HG03457 (cell line): ENCODE results near the gene TIGAR.

Experiments used
- ATAC-seq: cut with Tn5 transposase; IDR thresholded peaks from one replicate; pipeline ENCODE4 v1.9.1; 2021; ENCODE audit warnings: moderate number of reproducible peaks; ENCODE audit not compliant: unreplicated experiment

Gene TIGAR

GRCh38 chr12:4372653-4373052, 51.6 kb downstream of the TIGAR start:
- ATAC-seq: no peak

GRCh38 chr12:4375449-4375848, 54.4 kb downstream of the TIGAR start:
- no peak for ATAC-seq

- ATAC-seq: no peak
These were observed 57.8 kb downstream of the TIGAR start for GRCh38 chr12:4378772-4379171.

- no peak for ATAC-seq
These were observed 58.4 kb downstream of the TIGAR start, which contains the start of gene FGF23 for GRCh38 chr12:4379405-4379804. Gene FGF23, minus strand, starts transcription at chr12:4379712. Its CDS starts 130 bp downstream, at chr12:4379582.

- no peak for ATAC-seq
These were observed 59.3 kb downstream of the TIGAR start for GRCh38 chr12:4380332-4380731.

GRCh38 chr12:4383304-4383865, 62.4 kb downstream of the TIGAR start:
- no peak for ATAC-seq

GRCh38 chr12:4386801-4387200, 65.8 kb downstream of the TIGAR start:
- no peak for ATAC-seq

- ATAC-seq: no peak
These were observed 66.6 kb downstream of the TIGAR start for GRCh38 chr12:4387607-4388006.

- ATAC-seq: no peak
These were observed 67.0 kb downstream of the TIGAR start for GRCh38 chr12:4388032-4388431.

GRCh38 chr12:4388662-4389061, 67.6 kb downstream of the TIGAR start:
- no peak for ATAC-seq

- no peak for ATAC-seq
These were observed 71.3 kb downstream of the TIGAR start for GRCh38 chr12:4392223-4392742.

- ATAC-seq: no peak
These were observed 72.2 kb downstream of the TIGAR start for GRCh38 chr12:4393211-4393610.

- no peak for ATAC-seq
These were observed 74.8 kb downstream of the TIGAR start for GRCh38 chr12:4395818-4396217.

- ATAC-seq: no peak
These were observed 80.1 kb downstream of the TIGAR start for GRCh38 chr12:4401117-4401516.

- ATAC-seq: no peak
These were observed 82.0 kb downstream of the TIGAR start for GRCh38 chr12:4402996-4403395.
